IMR-90 (cell line): Measurements from ENCODE around the gene CNDP1. TPM values are rescaled to one million over a fixed set of nuclear protein-coding genes. Genes with fewer than 3 reads are reported as not detected.

Experiments used
- ATAC-seq: fragments of 200-7000 bp; cut with Tn5 transposase; 2 replicates; pipeline ENCODE4 v1.9.1; 2020; ENCODE audit warnings: low read depth, mild to moderate bottlenecking, moderate library complexity
- BruUV-seq: library from RNA; stranded (reverse); fragments of 400-500 nt; replicated peaks from 2 replicates; lab custom pipeline; 2021; lab: Mats Ljungman, UMichigan
- CTCF ChIA-PET: fragments of 300-600 bp; formaldehyde crosslinking; extraction: SDS; loops from one replicate; lab custom pipeline; 2021; ENCODE audit warnings: antibody characterized with exemption; lab: Yijun Ruan, JAX
- POLR2A ChIA-PET: fragments of 300-600 bp; sonication (Branson Sonifier 250); formaldehyde crosslinking; loops from one replicate; lab custom pipeline; 2022; ENCODE audit warnings: antibody characterized with exemption; ENCODE audit not compliant: unreplicated experiment; lab: Charles Lee
- DNase-seq: peaks from one replicate; pipeline ENCODE4 v3.0.0; 2013
- H2AFZ ChIP-seq: replicated peaks from 2 replicates; pipeline ENCODE3; 2013; ENCODE audit warnings: low read length, mild to moderate bottlenecking; ENCODE audit not compliant: poor library complexity
- H2AK5ac ChIP-seq: 2 replicates; pipeline ENCODE4 v1.6.1; 2013; ENCODE audit warnings: low read depth, low read length, inconsistent platforms
- H2AK9ac ChIP-seq: replicated peaks from 2 replicates; pipeline ENCODE3; 2013; ENCODE audit warnings: mild to moderate bottlenecking, low read depth, low read length, moderate library complexity; ENCODE audit not compliant: poor library complexity
- H2BK120ac ChIP-seq: 2 replicates; pipeline ENCODE4 v1.6.1; 2013; ENCODE audit warnings: low read depth, low read length, inconsistent platforms
- H2BK15ac ChIP-seq: 3 replicates; pipeline ENCODE4 v1.6.1; 2013; ENCODE audit warnings: low read depth, low read length, inconsistent platforms
- H2BK20ac ChIP-seq: 2 replicates; pipeline ENCODE4 v1.6.1; 2013; ENCODE audit warnings: low read depth, mild to moderate bottlenecking, inconsistent platforms, low read length, moderate library complexity
- H2BK5ac ChIP-seq: 2 replicates; pipeline ENCODE4 v1.6.1; 2013; ENCODE audit warnings: mild to moderate bottlenecking, low read depth, low read length, inconsistent platforms; ENCODE audit not compliant: poor library complexity, severe bottlenecking
- H3K14ac ChIP-seq: replicated peaks from 2 replicates; pipeline ENCODE4 v1.6.1; 2013; ENCODE audit warnings: low read depth, low read length, inconsistent platforms
- H3K18ac ChIP-seq: 2 replicates; pipeline ENCODE4 v1.6.1; 2013; ENCODE audit warnings: low read depth, low read length, control low read depth
- H3K23ac ChIP-seq: 2 replicates; pipeline ENCODE4 v1.6.1; 2013; ENCODE audit warnings: low read depth, low read length, inconsistent platforms
- H3K27ac ChIP-seq: 2 replicates; pipeline ENCODE4 v1.5.1; 2013; ENCODE audit warnings: mild to moderate bottlenecking, control low read depth, low read length; ENCODE audit not compliant: insufficient read depth
- H3K27me3 ChIP-seq: 2 replicates; pipeline ENCODE4 v1.6.1; 2013; ENCODE audit warnings: low read length; ENCODE audit not compliant: control insufficient read depth, insufficient read depth
- H3K36me3 ChIP-seq: 2 replicates; pipeline ENCODE4 v1.6.1; 2013; ENCODE audit warnings: low read length, mixed read lengths; ENCODE audit not compliant: control insufficient read depth, insufficient read depth
- H3K4ac ChIP-seq: 2 replicates; pipeline ENCODE4 v1.6.1; 2013; ENCODE audit warnings: low read depth, low read length, inconsistent platforms
- H3K4me1 ChIP-seq: 2 replicates; pipeline ENCODE4 v1.6.1; 2013; ENCODE audit warnings: low read length, mixed read lengths; ENCODE audit not compliant: control insufficient read depth, insufficient read depth
- H3K4me2 ChIP-seq: 2 replicates; pipeline ENCODE4 v1.6.1; 2013; ENCODE audit warnings: low read depth, mild to moderate bottlenecking, control low read depth, low read length, moderate library complexity
- H3K4me3 ChIP-seq: 2 replicates; pipeline ENCODE4 v1.5.1; 2013; ENCODE audit warnings: low read depth, mild to moderate bottlenecking, control low read depth, low read length, moderate library complexity; ENCODE audit not compliant: insufficient read depth
- H3K56ac ChIP-seq: 2 replicates; pipeline ENCODE4 v1.6.1; 2013; ENCODE audit warnings: low read length, inconsistent platforms; ENCODE audit not compliant: insufficient read depth; ENCODE audit errors: extremely low read depth
- H3K79me1 ChIP-seq, 2 experiments: 2 replicates each; pipeline ENCODE4 v1.6.1; 2013; ENCODE audit warnings: low read length in 2 of 2, inconsistent platforms in 1 of 2, low read depth in 1 of 2
- H3K9ac ChIP-seq: 2 replicates; pipeline ENCODE4 v1.6.1; 2013; ENCODE audit warnings: low read depth, low read length, control low read depth
- H3K9me1 ChIP-seq: 2 replicates; pipeline ENCODE4 v1.6.1; 2013; ENCODE audit warnings: low read length, inconsistent platforms; ENCODE audit not compliant: insufficient read depth
- H3K9me3 ChIP-seq: 2 replicates; pipeline ENCODE4 v1.6.1; 2013; ENCODE audit warnings: low read length; ENCODE audit not compliant: control insufficient read depth, insufficient read depth
- H4K20me1 ChIP-seq: 2 replicates; pipeline ENCODE4 v1.6.1; 2013; ENCODE audit warnings: low read length, inconsistent platforms; ENCODE audit not compliant: insufficient read depth
- H4K5ac ChIP-seq: 2 replicates; pipeline ENCODE4 v1.6.1; 2013; ENCODE audit warnings: mild to moderate bottlenecking, low read depth, low read length, control low read depth
- H4K8ac ChIP-seq, 2 experiments: 2 replicates each; pipeline ENCODE4 v1.6.1; 2013; ENCODE audit warnings: low read depth in 2 of 2, low read length in 2 of 2, control low read depth in 1 of 2, inconsistent platforms in 1 of 2
- H4K91ac ChIP-seq: 2 replicates; pipeline ENCODE4 v1.6.1; 2013; ENCODE audit warnings: low read depth, low read length, inconsistent platforms; ENCODE audit not compliant: insufficient read depth
- BHLHE40 ChIP-seq: fragments of 150-350 bp; IDR thresholded peaks from 2 replicates; pipeline ENCODE4 v1.6.1; 2016; ENCODE audit warnings: mild to moderate bottlenecking, low read depth, low read length
- CHD1 ChIP-seq: IDR thresholded peaks from 2 replicates; pipeline ENCODE4 v1.6.1; 2012; ENCODE audit warnings: low read depth, low read length, improper control_type of control experiment
- MAFK ChIP-seq: IDR thresholded peaks from 2 replicates; pipeline ENCODE4 v1.6.1; 2012; ENCODE audit warnings: low read depth, low read length, improper control_type of control experiment
- MAZ ChIP-seq: IDR thresholded peaks from 2 replicates; pipeline ENCODE4 v1.6.1; 2012; ENCODE audit warnings: low read depth, mild to moderate bottlenecking, low read length, improper control_type of control experiment, moderate library complexity, borderline replicate concordance
- MXI1 ChIP-seq: IDR thresholded peaks from 2 replicates; pipeline ENCODE4 v1.6.1; 2012; ENCODE audit warnings: low read depth, mild to moderate bottlenecking, low read length, moderate library complexity, borderline replicate concordance
- POLR2A ChIP-seq: IDR thresholded peaks from 2 replicates; pipeline ENCODE4 v1.6.1; 2012; ENCODE audit warnings: mild to moderate bottlenecking, low read depth, low read length
- WGBS, 2 experiments: methylation state at CpG; one replicate each; pipeline versions ENCODE4 v1.1.5 to v1.1.7; 2013; ENCODE audit warnings: missing lambda C conversion rate in 2 of 2; ENCODE audit not compliant: insufficient read length in 1 of 2; ENCODE audit errors: extremely low coverage in 2 of 2; 5-methylcytosine and 5-hydroxymethylcytosine counted together
- dilution Hi-C: fragments of 300-500 bp; cut with HindIII; formaldehyde crosslinking; loops from one replicate; pipeline ENCODE4 v1.14.3; 2018; ENCODE audit warnings: low sequenced_read_pairs; ENCODE audit not compliant: unreplicated experiment
- in situ Hi-C: fragments of 300-500 bp; cut with MboI; formaldehyde crosslinking; loops from 3 replicates; pipeline ENCODE4 v1.14.3; 2019; ENCODE audit warnings: low sequenced_read_pairs, inconsistent platforms, mixed read lengths
- intact Hi-C: fragments of 100-400 bp; cut with micrococcal nuclease; formaldehyde crosslinking; loops from 2 replicates; pipeline ENCODE4 v1.10.0; 2022
- polyA plus RNA-seq, 3 experiments: library from polyadenylated mRNA; depleted of rRNA; stranded (reverse); fragments of >200 nt; gene quantifications; 2 replicates each; pipeline ENCODE4 v1.2.3, GENCODE V29; 2012; ENCODE audit warnings: low replicate concordance in 1 of 3
- total RNA-seq: library from RNA; depleted of rRNA; stranded (reverse); fragments of >200 nt; gene quantifications from 2 replicates; pipeline ENCODE4 v1.2.3, GENCODE V29; 2012

Gene CNDP1
- total and polyA plus RNA-seq, 2 of the 4 experiments (the other 2 are of a cell fraction): not detected

- Histone ChIP-seq H3K4me3 (no peak overlapping the region), H3K79me1 (no peaks in the 10 kb centered on the region), H3K4me1 (peaks cover 13% of the 10 kb centered on the region; the same call in 1 of the 2 replicates), H3K36me3 (no peaks in the 10 kb centered on the region), H4K8ac (no peak overlapping the region), H3K27me3 (peaks cover 3% of the 10 kb centered on the region; the same call in 1 of the 2 replicates), H3K9ac (no peak overlapping the region), H3K56ac (no peak overlapping the region), H3K27ac (no peak overlapping the region), H2AFZ (peak overlapping the region; percentile 18), H4K91ac (no peak overlapping the region), H3K9me3 (peaks cover 5% of the 10 kb centered on the region), H4K5ac (no peak overlapping the region), H2AK9ac (no peak overlapping the region), H2BK20ac (no peak overlapping the region), H3K9me1 (peaks cover 13% of the 10 kb centered on the region; the same call in 1 of the 2 replicates), H2BK120ac (no peak overlapping the region), H2AK5ac (no peak overlapping the region), H4K20me1 (no peaks in the 10 kb centered on the region), H3K18ac (no peak overlapping the region), H3K23ac (no peak overlapping the region), H3K4me2 (no peak overlapping the region), H3K4ac (no peak overlapping the region), H3K14ac (no peak overlapping the region), H2BK5ac (no peak overlapping the region), H2BK15ac (no peak overlapping the region)
- 71% methylated on average over 4 of the region's 8 CpGs; no CpG with 5 or more reads in 1 of the 2 experiments for WGBS, 2 experiments
- in situ Hi-C loops (no loop called here), dilution Hi-C loops (no loop called here), intact Hi-C loops (no loop called here)
- DNase-seq (no peak), ATAC-seq (no peak)
- CTCF ChIA-PET: no interaction called here
- no TSS peak for BruUV-seq
- TF ChIP-seq CHD1: no peak
- no peak for TF ChIP-seq BHLHE40
- TF ChIP-seq MAZ: no peak
- TF ChIP-seq MAFK: no peak
- no peak for TF ChIP-seq POLR2A
- TF ChIP-seq MXI1: no peak
- POLR2A ChIA-PET: no interaction called here
Measured at GRCh38 chr18:74544898-74545297, 10.6 kb downstream of the CNDP1 start.
